GM19099 (cell line): Measurements from ENCODE around the gene LPIN3.

Experiments
- POLR2A ChIP-seq: IDR thresholded peaks from 3 replicates; pipeline ENCODE4 v1.6.1; 2011; ENCODE audit warnings: low read depth; ENCODE audit not compliant: insufficient read length; ENCODE audit errors: extremely low read depth

LPIN3 gene

GRCh38 chr20:41355598-41356203, 15.1 kb downstream of the LPIN3 start:
- TF ChIP-seq POLR2A, result no peak

GRCh38 chr20:41356951-41357350, 16.3 kb downstream of the LPIN3 start:
- TF ChIP-seq POLR2A, result no peak

GRCh38 chr20:41357424-41358163, 17.0 kb downstream of the LPIN3 start:
- TF ChIP-seq POLR2A, result no peak

- TF ChIP-seq POLR2A, result no peak
Measured at GRCh38 chr20:41358230-41358629, 17.6 kb downstream of the LPIN3 start.

GRCh38 chr20:41358717-41359116, 18.1 kb downstream of the LPIN3 start:
- no peak for TF ChIP-seq POLR2A

- no peak for TF ChIP-seq POLR2A
Measured at GRCh38 chr20:41359541-41360011, 19.0 kb downstream of the LPIN3 start.

GRCh38 chr20:41360831-41361756, 20.5 kb downstream of the LPIN3 start:
- TF ChIP-seq POLR2A, result no peak

- no peak for TF ChIP-seq POLR2A
Measured at GRCh38 chr20:41361757-41362747, 21.4 kb downstream of the LPIN3 start.

- no peak for TF ChIP-seq POLR2A
Measured at GRCh38 chr20:41362748-41363140, 22.1 kb downstream of the LPIN3 start.

- no peak for TF ChIP-seq POLR2A
Measured at GRCh38 chr20:41363601-41364000, 23.0 kb downstream of the LPIN3 start.

- no peak for TF ChIP-seq POLR2A
Measured at GRCh38 chr20:41364236-41364855, 23.7 kb downstream of the LPIN3 start.

- TF ChIP-seq POLR2A, result no peak
Measured at GRCh38 chr20:41364967-41365765, 24.5 kb downstream of the LPIN3 start.
